22Rv1 (cell line): ENCODE measurements around the gene CORIN.

ENCODE experiments used
- H3K27ac ChIP-seq: fragments of 450-650 bp; 2 replicates; pipeline ENCODE4 v1.5.1; 2017
- ZFX ChIP-seq: fragments of 450-650 bp; IDR thresholded peaks from 2 replicates; pipeline ENCODE4 v1.6.1; 2017; ENCODE audit warnings: antibody characterized with exemption, borderline replicate concordance
- TF ChIP-seq, protein P1 (sequence below): fragments of 450-650 bp; IDR thresholded peaks from 2 replicates; pipeline ENCODE4 v1.5.1; 2017; ENCODE audit warnings: mild to moderate bottlenecking

Gene CORIN

DNA sequence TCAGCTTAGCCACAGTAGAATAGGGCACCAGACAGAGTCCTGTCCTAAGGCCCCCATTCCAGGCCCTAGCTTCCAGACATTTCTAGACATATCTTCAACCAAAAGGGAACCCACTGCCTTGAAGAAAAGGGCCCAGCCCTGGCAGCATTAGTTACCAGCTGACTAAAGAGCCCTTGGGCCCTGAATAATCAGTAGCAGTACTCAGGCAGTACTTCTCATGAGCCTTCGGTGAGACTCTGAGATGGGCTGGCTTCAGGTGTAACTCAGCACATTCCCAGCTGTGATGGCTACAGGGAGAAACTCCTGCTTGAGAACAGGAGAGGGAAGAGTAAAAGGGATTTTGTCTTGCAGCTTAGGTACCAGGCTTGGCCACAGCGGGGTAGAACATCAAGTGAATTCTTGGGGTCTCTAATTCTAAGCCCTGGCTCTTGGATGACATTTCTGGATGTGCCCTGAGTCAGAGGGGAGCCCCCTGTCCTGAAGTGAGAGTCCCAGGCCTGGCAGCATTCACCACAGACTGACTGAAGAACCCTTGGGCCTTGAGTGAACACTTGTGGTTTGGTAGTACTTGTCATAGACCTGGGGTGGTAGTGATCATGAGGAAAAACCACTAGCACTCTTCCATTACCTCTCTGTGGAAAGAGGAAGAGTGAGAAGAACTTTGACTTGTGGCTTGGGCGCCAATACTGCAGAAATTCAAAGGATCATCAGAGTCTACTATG, 182.7 kb downstream of the CORIN start:
- TF ChIP-seq, protein P1, sequence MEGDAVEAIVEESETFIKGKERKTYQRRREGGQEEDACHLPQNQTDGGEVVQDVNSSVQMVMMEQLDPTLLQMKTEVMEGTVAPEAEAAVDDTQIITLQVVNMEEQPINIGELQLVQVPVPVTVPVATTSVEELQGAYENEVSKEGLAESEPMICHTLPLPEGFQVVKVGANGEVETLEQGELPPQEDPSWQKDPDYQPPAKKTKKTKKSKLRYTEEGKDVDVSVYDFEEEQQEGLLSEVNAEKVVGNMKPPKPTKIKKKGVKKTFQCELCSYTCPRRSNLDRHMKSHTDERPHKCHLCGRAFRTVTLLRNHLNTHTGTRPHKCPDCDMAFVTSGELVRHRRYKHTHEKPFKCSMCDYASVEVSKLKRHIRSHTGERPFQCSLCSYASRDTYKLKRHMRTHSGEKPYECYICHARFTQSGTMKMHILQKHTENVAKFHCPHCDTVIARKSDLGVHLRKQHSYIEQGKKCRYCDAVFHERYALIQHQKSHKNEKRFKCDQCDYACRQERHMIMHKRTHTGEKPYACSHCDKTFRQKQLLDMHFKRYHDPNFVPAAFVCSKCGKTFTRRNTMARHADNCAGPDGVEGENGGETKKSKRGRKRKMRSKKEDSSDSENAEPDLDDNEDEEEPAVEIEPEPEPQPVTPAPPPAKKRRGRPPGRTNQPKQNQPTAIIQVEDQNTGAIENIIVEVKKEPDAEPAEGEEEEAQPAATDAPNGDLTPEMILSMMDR = no peak
- TF ChIP-seq ZFX = no peak
- H3K27ac ChIP-seq = no peak overlapping the region

DNA sequence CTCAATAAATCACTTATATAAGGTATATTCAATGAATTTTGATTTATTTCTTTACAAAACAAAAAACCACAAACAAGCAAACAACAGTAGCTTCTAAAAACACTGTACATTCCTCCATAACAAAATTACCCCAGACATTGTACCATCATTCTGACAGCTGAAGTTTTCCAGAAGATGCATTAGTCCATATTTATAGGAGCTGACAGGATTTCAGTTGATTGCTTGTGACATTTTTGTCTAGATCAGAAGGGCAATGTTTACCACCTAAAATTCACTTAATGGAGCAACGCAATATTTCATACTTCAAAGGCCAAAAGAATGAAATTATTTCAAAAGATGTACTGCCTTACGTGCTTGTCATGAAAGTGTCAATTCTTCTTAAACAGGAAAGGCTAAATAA, 185.8 kb downstream of the CORIN start:
- H3K27ac ChIP-seq = no peak overlapping the region
- TF ChIP-seq, protein P1 = no peak
- TF ChIP-seq ZFX = no peak

DNA sequence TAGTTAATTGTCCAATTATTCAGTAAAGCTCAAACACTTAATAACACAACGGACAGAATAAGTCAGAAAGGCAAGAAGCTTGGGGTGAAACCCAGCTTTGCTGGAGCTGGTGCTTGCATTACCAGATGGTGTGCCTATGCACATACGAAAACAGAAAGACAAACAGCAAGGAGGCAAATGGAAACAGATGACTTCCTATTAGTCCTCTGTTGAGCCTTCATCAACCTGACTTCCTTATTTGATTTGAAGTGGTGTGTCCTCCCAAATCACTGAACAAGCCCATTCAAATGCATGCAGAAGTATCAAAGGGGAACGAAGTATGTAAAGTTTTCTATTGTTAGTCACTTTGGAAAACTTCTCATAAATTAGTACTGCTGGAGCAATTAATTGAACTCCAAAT, 186.6 kb downstream of the CORIN start:
- H3K27ac ChIP-seq = no peak overlapping the region
- TF ChIP-seq, protein P1 = no peak
- TF ChIP-seq ZFX = no peak

DNA sequence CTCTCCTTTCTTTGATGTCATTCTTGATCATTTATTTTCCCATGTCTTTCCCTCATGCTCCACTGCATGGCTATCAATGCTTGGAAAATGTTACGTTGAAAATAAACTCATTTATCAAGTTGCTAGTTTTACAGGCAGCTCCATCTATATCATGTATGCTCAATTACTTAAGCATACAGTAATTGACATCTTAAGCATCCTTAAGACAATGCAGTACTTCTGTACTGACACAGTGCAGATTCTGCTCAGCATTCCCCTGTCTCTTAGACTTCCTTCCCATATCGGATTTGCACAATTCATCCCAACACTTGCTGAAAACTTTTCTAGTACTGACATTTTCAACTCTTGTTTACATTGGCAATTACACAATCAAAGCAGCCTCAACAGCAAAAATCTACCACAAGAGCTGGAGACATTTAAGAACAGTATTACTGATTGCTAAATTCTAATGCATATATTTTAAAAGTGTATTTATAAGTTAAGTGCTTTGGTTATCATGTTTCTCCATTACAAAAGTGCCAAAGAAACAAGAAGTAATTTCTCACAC, 187.2 kb downstream of the CORIN start:
- TF ChIP-seq, protein P1 = no peak
- no peak overlapping the region for H3K27ac ChIP-seq

DNA sequence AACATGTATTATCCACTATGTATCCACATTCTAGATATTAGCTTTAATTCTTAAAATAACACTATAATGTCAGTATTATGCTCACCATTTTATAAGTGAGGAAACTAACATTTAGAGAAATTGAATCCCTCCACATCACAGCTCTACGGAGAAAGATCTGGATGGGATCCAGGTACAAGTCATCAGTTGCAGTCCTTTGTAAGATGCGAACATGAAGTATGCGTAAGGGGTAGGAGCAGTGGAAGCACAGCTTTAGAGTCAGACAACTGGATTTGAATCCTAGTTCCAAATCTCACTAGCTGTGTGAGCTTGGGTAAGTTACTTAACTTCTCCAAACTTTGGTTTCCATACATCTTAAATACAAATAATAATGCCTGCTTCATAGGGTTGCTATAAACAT, 190.3 kb downstream of the CORIN start:
- TF ChIP-seq, protein P1 = no peak
- no peak for TF ChIP-seq ZFX
- no peak overlapping the region for H3K27ac ChIP-seq

DNA sequence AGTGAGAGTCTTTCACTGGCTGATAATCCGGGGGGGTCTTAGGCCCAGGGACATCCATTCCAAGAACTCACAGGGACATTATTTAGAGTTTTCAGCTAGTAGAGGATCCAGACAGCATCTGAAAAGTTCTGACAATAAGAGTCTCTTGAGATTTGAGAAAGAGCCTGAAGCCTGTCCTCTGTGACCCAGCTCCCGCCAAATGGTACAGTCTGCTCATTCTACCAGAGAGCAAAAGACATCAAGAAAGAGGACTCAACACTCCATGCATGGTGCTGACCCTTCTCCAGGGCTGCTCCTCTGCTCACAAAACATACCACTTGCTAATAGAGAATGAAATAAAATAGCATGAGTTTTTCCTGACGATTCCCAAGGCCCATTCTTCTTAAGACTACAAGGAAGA, 190.8 kb downstream of the CORIN start:
- TF ChIP-seq, protein P1 = no peak
- no peak for TF ChIP-seq ZFX
- no peak overlapping the region for H3K27ac ChIP-seq

DNA sequence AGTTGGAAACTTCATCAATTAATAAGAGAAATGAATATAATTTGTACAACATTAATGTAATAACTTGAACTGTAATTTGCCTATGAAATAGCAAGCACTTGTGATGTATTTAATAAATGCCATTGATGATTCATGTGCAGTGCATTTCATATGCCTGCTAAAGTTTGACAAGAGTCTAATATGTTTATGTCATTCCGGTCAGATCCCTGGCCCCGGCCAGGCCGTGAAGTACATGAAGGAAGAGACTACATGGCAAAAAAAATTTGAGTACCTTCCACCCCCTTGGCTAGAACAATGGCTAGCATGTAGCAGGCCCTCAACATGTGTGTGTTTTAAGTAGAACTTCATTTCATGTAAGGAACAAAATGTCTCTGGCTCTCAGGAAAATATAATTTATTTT, 191.5 kb downstream of the CORIN start:
- no peak for TF ChIP-seq ZFX
- TF ChIP-seq, protein P1 = no peak
- H3K27ac ChIP-seq = no peak overlapping the region
